Measurements from ENCODE around the gene DDI1. TPM values are rescaled to one million over a fixed set of nuclear protein-coding genes. Genes with fewer than 3 reads are reported as not detected.

Gene DDI1
- total and polyA plus RNA-seq, 10 of the 15 experiments (the other 5 are each of a cell fraction or from before 2014, with no cell fraction given): not detected

GRCh38 chr11:104033134-104033533 lies 3.3 kb upstream of the DDI1 start:
- Histone ChIP-seq H2AFZ (ENCODE audit: control insufficient read depth, low read depth, low read length) (no peak overlapping the region), H3K4me2 (ENCODE audit: control insufficient read depth, insufficient read depth) (no peak overlapping the region), H4K20me1 (ENCODE audit: control insufficient read depth, insufficient read depth) (no peaks in the 10 kb centered on the region), H3K79me2 (ENCODE audit: control insufficient read depth, insufficient read depth, low read length) (no peaks in the 10 kb centered on the region), H3K9me3 (replicated peaks; ENCODE audit: control insufficient read depth, insufficient read depth, low read length) (no peaks in the 10 kb centered on the region), H3K27ac (ENCODE audit: control insufficient read depth, insufficient read depth) (no peak overlapping the region), H3K27me3 (replicated peaks in 1 of 2; ENCODE audit: control insufficient read depth in 2 of 2, insufficient read depth in 2 of 2, low read length in 1 of 2) (no peaks in the 10 kb centered on the region), H3K4me1 (ENCODE audit: control insufficient read depth, insufficient read depth, low read length) (no peaks in the 10 kb centered on the region), H3K4me3 (no peak overlapping the region), H3K36me3 (ENCODE audit: control insufficient read depth in 2 of 2, insufficient read depth in 2 of 2, low read length in 1 of 2) (no peaks in the 10 kb centered on the region), H3K9ac (ENCODE audit: control insufficient read depth, insufficient read depth, low read length) (no peak overlapping the region)
- ATAC-seq: no peak
- ChIA-PET CTCF (no interaction called here), SMC1A (ENCODE audit: uncharacterized antibody, unreplicated experiment) (no interaction called here), RAD21 (ENCODE audit: unreplicated experiment) (no interaction called here), POLR2A (no interaction called here)
- no peak for DNase-seq (ENCODE audit: low read depth, low spot score)
- in situ Hi-C loops (cut with MboI): no loop called here
- intact Hi-C loops (cut with micrococcal nuclease; ENCODE audit: unreplicated experiment): no loop called here
- TF ChIP-seq DPF2 (IDR thresholded peaks at IDR 0.05): no peak
- no peak for FAIRE-seq
- BruUV-seq (replicated peaks): no TSS peak

- in situ Hi-C loops (cut with MboI) (no loop called here), intact Hi-C loops (cut with micrococcal nuclease; ENCODE audit: unreplicated experiment) (no loop called here)
- Histone ChIP-seq H3K27me3 (replicated peaks in 1 of 2; ENCODE audit: control insufficient read depth in 2 of 2, insufficient read depth in 2 of 2, low read length in 1 of 2) (no peaks in the 10 kb centered on the region), H4K20me1 (ENCODE audit: control insufficient read depth, insufficient read depth) (no peaks in the 10 kb centered on the region), H3K4me1 (ENCODE audit: control insufficient read depth, insufficient read depth, low read length) (no peaks in the 10 kb centered on the region), H3K9me3 (replicated peaks; ENCODE audit: control insufficient read depth, insufficient read depth, low read length) (no peaks in the 10 kb centered on the region), H3K79me2 (ENCODE audit: control insufficient read depth, insufficient read depth, low read length) (no peaks in the 10 kb centered on the region), H2AFZ (ENCODE audit: control insufficient read depth, low read depth, low read length) (no peak overlapping the region), H3K9ac (ENCODE audit: control insufficient read depth, insufficient read depth, low read length) (no peak overlapping the region), H3K4me2 (ENCODE audit: control insufficient read depth, insufficient read depth) (no peak overlapping the region), H3K27ac (ENCODE audit: control insufficient read depth, insufficient read depth) (no peak overlapping the region), H3K36me3 (ENCODE audit: control insufficient read depth in 2 of 2, insufficient read depth in 2 of 2, low read length in 1 of 2) (no peaks in the 10 kb centered on the region), H3K4me3 (no peak overlapping the region)
- CTCF ChIA-PET: no interaction called here
- POLR2A ChIA-PET: no interaction called here
- BruUV-seq (replicated peaks): no TSS peak
- WGBS (ENCODE audit: insufficient coverage, insufficient replicate concordance, low lambda C conversion rate, missing lambda C conversion rate): 44% methylated on average over 1 of the region's 1 CpG
- RAD21 ChIA-PET (ENCODE audit: unreplicated experiment): no interaction called here
- ATAC-seq (no peak), DNase-seq (ENCODE audit: low read depth, low spot score) (no peak), FAIRE-seq (no peak)
- SMC1A ChIA-PET (ENCODE audit: uncharacterized antibody, unreplicated experiment): interaction anchor here (1.0 kb wide), 1 partner anchor 48 kb away, joined by 3 read pairs; no protein-coding TSS in a partner anchor
- TF ChIP-seq JUNB (IDR thresholded peaks at IDR 0.05) (no peak), RB1 (IDR thresholded peaks at IDR 0.05; ENCODE audit: borderline replicate concordance) (no peak), IRF3 (IDR thresholded peaks at IDR 0.05) (no peak), EED (IDR thresholded peaks at IDR 0.05; ENCODE audit: low read depth) (no peak), CBX5 (IDR thresholded peaks at IDR 0.05; ENCODE audit: low read depth) (no peak), POLR2AphosphoS2 (IDR thresholded peaks at IDR 0.05; ENCODE audit: low read depth, low read length) (no peak), ZNF592 (IDR thresholded peaks at IDR 0.05) (no peak), NBN (IDR thresholded peaks at IDR 0.05) (no peak), ATF3 (IDR thresholded peaks at IDR 0.05; ENCODE audit: borderline replicate concordance, extremely low read depth, low read depth, low read length) (no peak)
Observed at GRCh38 chr11:104033561-104033960, 2.9 kb upstream of the DDI1 start.

Data from GM12878 (cell line).